Measurements from ENCODE around the gene UBE2O.

- TF ChIP-seq POLR2A (IDR thresholded peaks at IDR 0.05) (no peak), POLR2AphosphoS5 (IDR thresholded peaks at IDR 0.05) (no peak), EP300 (IDR thresholded peaks at IDR 0.05) (no peak)
- TF ChIP-seq, protein P1, sequence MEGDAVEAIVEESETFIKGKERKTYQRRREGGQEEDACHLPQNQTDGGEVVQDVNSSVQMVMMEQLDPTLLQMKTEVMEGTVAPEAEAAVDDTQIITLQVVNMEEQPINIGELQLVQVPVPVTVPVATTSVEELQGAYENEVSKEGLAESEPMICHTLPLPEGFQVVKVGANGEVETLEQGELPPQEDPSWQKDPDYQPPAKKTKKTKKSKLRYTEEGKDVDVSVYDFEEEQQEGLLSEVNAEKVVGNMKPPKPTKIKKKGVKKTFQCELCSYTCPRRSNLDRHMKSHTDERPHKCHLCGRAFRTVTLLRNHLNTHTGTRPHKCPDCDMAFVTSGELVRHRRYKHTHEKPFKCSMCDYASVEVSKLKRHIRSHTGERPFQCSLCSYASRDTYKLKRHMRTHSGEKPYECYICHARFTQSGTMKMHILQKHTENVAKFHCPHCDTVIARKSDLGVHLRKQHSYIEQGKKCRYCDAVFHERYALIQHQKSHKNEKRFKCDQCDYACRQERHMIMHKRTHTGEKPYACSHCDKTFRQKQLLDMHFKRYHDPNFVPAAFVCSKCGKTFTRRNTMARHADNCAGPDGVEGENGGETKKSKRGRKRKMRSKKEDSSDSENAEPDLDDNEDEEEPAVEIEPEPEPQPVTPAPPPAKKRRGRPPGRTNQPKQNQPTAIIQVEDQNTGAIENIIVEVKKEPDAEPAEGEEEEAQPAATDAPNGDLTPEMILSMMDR (IDR thresholded peaks at IDR 0.05) = no peak
These were observed 21.3 kb upstream of the UBE2O start for GRCh38 chr17:76474238-76474637.

All from upper lobe of left lung (tissue), 4 donors.